Activated naive CD4-positive, alpha-beta T cell treated with anti-CD3 and anti-CD28 coated beads, Interleukin-2, amount 10 ng/mL, durations not matched to agents 7 days and 5 days (primary cell): ENCODE measurements around the gene ZBTB18.
"Not testable (repeated sequence)": the region's sequence is repeated elsewhere in the genome, so short reads cannot be mapped to it uniquely, and the experiment has no call there.

Experiments
- CTCF ChIA-PET: fragments of 350-600 bp; sonication (Branson Sonifier 250); formaldehyde crosslinking; loops from one replicate; lab custom pipeline; 2021; ENCODE audit warnings: antibody characterized with exemption; lab: Charles Lee
- DNase-seq: peaks from one replicate; pipeline ENCODE4 v3.0.0-alpha.2; 2020
- H3K27ac Mint-ChIP-seq: one replicate; pipeline ENCODE4 v1.8.0; 2021; ENCODE audit warnings: mild to moderate bottlenecking, moderate library complexity, mixed read lengths
- H3K27me3 Mint-ChIP-seq: one replicate; pipeline ENCODE4 v1.8.0; 2021; ENCODE audit warnings: mild to moderate bottlenecking, mixed read lengths
- H3K36me3 Mint-ChIP-seq: one replicate; pipeline ENCODE4 v1.8.0; 2021; ENCODE audit warnings: mixed read lengths
- H3K4me1 Mint-ChIP-seq: one replicate; pipeline ENCODE4 v1.8.0; 2021; ENCODE audit warnings: mixed read lengths
- H3K4me3 Mint-ChIP-seq: one replicate; pipeline ENCODE4 v1.8.0; 2021; ENCODE audit warnings: mild to moderate bottlenecking, moderate library complexity, mixed read lengths
- H3K9me3 Mint-ChIP-seq: one replicate; pipeline ENCODE4 v1.8.0; 2021; ENCODE audit warnings: mixed read lengths

The ZBTB18 gene

DNA sequence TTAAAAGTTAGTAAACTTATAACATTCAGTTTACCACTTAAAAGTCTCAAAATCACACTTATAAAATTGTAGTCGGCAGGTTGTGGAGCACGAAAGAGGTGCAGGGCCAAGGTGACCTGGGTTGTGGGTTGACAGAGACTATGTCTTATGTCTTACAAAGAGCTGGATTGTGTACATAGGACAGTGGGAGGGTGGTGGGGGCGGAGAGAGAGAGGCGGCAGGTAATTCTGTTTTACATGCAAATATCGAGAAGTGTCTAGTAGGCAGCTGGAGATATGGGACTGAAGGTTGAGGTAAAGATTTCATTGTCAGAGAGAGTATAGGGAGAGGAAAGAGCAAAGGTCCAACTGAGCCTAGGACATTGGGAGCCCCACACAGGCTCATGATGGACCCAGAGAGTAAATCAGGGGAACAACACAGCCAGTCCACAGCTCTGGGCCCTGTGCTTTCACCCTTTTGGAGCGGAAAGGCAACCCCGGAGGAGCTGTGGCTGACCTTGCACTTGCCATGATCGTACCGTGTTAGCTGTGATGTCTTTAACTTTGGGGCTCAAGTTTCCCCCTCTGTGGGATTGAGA, 28.1 kb upstream of the ZBTB18 start:
- H3K9me3 Mint-ChIP-seq: no peaks in the 10 kb centered on the region
- CTCF ChIA-PET: interaction anchor here (0.5 to 0.6 kb wide), 2 partner anchors 24 to 1426 kb away, joined by 3 read pairs; no protein-coding TSS in a partner anchor
- DNase-seq: no peak
- peaks cover 15% of the 10 kb centered on the region for H3K27me3 Mint-ChIP-seq
- no peaks in the 10 kb centered on the region for H3K36me3 Mint-ChIP-seq
- no peak overlapping the region for H3K27ac Mint-ChIP-seq
- no peak overlapping the region for H3K4me3 Mint-ChIP-seq
- H3K4me1 Mint-ChIP-seq: no peaks in the 10 kb centered on the region

DNA sequence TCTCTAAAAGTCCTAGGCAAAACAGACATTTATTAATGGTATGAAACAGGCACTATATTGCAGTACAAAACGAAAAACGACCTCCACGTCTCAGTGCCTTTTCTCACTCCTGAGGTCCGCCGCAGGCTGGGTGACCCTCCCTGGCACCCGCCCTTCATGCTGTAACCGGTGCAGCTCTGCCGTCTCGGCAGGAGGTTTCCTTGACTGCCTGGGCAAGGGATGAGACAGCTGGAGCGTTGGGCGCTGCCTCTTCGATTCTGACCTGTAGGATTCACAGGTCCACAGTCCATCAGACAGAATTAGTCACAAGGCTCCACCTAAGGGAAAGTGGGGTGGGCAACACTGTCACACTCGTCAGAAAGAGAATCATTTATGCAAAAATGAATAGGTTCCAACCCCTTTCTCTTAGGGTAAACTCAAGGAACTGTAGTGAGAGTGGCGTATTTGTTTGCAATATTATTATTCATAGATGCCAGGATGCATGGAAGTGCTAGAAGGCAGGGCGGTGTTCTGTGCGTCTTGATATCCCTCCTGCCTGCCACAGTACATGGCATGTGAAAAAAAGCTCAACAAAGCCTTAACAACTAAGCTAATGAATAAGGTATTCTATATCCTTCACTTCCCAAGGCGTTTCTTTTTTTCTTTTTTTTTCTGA, 23.5 kb upstream of the ZBTB18 start:
- no peaks in the 10 kb centered on the region for H3K4me1 Mint-ChIP-seq
- no peak overlapping the region for H3K27ac Mint-ChIP-seq
- peaks cover 12% of the 10 kb centered on the region for H3K27me3 Mint-ChIP-seq
- CTCF ChIA-PET: no interaction called here
- H3K9me3 Mint-ChIP-seq: no peaks in the 10 kb centered on the region
- H3K36me3 Mint-ChIP-seq: no peaks in the 10 kb centered on the region
- DNase-seq: no peak
- H3K4me3 Mint-ChIP-seq: no peak overlapping the region

DNA sequence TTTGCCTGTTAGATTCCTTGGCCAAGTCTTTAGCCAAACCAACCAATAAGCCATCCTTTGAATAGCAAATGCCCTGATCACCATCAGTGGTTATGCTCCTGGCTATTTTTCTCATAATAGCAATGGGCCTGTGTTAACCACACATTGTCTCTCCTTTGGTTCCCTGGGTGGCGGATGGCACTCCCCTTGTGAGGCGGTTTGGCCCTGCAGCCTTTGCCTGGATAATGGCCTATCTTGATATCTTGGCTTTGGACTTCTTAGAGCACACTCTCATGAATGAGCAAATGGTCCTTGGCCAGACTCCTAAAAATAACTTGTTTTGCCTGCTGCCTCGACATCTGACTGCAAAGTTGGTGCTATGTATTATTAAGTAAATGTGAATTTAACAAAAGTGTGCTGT, 22.4 kb upstream of the ZBTB18 start:
- CTCF ChIA-PET: no interaction called here
- H3K27me3 Mint-ChIP-seq: peaks cover 12% of the 10 kb centered on the region
- no peak for DNase-seq
- H3K9me3 Mint-ChIP-seq: no peaks in the 10 kb centered on the region
- H3K4me3 Mint-ChIP-seq: no peak overlapping the region
- H3K4me1 Mint-ChIP-seq: no peaks in the 10 kb centered on the region
- no peak overlapping the region for H3K27ac Mint-ChIP-seq
- no peaks in the 10 kb centered on the region for H3K36me3 Mint-ChIP-seq

DNA sequence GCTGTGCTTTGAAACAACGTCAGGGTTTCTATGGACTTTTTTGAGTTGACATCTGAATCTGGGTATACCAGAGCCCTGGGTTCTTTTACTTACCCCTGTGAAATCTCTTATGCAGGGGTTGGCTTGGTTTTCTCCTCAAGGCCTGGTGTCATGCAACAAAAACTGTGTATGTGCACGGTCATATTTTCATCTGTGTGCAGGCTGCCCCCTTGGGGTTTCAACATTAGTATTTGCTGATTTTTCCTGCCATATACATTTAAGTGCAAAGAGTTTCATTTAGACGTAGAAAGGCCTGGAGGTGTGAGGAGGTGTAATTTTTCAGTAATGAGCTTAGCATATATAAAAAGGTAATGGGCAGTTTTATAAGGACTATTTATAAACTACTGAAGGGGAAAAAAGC, 22.0 kb upstream of the ZBTB18 start:
- H3K27me3 Mint-ChIP-seq: peaks cover 12% of the 10 kb centered on the region

DNA sequence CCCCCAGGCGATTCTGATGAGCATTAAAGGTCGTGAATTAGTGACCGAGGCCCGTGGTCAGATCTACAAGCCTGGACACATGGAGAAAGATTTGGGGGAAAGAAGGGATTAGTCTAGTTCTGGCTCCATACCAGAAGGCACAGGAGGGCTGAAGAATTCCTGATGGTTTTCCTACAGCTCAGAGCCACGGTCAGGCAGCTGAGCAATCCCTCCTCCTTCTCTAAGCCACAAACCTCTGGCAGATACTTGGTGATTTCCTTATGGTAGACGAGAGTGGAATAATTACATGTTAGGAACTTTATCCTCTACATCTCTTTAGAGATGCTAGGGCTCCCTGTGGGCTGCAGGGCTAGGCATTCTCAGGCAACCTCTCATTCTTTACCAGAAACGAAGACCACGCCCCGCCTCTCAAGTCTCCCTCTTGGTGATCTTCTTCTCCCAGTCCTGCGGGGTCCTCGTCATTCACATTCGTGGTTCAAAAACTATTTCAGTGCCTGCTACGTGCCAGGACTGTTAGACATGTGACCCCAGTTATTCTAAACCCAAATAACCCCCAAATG, 20.5 kb upstream of the ZBTB18 start:
- Mint-ChIP-seq H3K4me1 (no peaks in the 10 kb centered on the region), H3K9me3 (no peaks in the 10 kb centered on the region), H3K27ac (no peak overlapping the region), H3K27me3 (peaks cover 8% of the 10 kb centered on the region), H3K36me3 (no peaks in the 10 kb centered on the region), H3K4me3 (no peak overlapping the region)
- CTCF ChIA-PET: no interaction called here
- no peak for DNase-seq

More for the DNA sequence above, 22.0 kb upstream of the ZBTB18 start:
- Mint-ChIP-seq H3K4me3 (no peak overlapping the region), H3K4me1 (no peaks in the 10 kb centered on the region), H3K27ac (no peak overlapping the region), H3K36me3 (no peaks in the 10 kb centered on the region), H3K9me3 (no peaks in the 10 kb centered on the region)
- DNase-seq: no peak
- CTCF ChIA-PET: interaction anchor here (0.8 kb wide), 1 partner anchor 207 kb away, joined by 4 read pairs; no protein-coding TSS in a partner anchor

DNA sequence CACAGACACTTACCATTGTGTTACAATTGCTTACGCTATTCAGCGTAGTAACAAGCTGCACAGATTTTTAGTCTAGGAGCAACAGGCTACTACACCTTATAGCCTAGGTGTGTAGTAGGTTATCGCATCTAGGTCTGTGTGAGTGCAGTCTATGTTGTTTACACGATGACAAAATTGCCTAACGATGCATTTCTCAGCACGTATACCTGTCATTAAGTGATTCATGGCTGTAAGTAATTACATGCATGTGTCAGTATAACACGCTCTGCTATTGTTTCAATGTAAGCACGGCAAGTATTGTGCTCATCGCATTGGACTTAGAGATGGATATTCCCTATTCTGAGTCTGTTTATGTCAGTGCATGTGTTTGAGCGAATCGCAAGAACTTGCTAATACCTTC, 15.7 kb upstream of the ZBTB18 start:
- H3K4me3 Mint-ChIP-seq: no peak overlapping the region
- H3K27me3 Mint-ChIP-seq: peaks cover 8% of the 10 kb centered on the region
- no peaks in the 10 kb centered on the region for H3K4me1 Mint-ChIP-seq
- CTCF ChIA-PET: no interaction called here
- no peak overlapping the region for H3K27ac Mint-ChIP-seq
- H3K9me3 Mint-ChIP-seq: no peaks in the 10 kb centered on the region
- H3K36me3 Mint-ChIP-seq: no peaks in the 10 kb centered on the region
- no peak for DNase-seq

DNA sequence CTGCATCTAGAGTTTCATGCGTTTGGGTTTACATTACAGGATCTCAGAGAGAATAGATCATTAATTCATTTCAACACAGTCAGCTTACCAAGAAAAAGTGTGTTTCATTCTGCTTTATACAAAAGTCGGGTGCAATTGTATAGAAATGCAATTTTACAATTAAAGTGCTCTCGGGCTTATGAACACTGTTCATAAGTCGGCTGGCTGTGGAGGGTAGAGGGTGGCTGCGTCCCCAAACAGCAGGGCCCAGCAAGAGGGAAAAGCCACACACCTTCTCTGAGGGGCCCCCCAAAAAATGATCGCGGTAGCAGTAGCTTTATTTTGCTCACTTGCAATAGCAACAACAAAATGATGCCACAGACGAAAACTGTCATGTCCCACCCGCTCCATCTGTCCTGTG, 13.8 kb upstream of the ZBTB18 start:
- no peak for DNase-seq
- no peaks in the 10 kb centered on the region for H3K4me1 Mint-ChIP-seq
- H3K36me3 Mint-ChIP-seq: no peaks in the 10 kb centered on the region
- CTCF ChIA-PET: interaction anchor here (1.2 kb wide), 1 partner anchor 31 kb away, joined by 3 read pairs; no protein-coding TSS in a partner anchor
- no peak overlapping the region for H3K27ac Mint-ChIP-seq
- H3K27me3 Mint-ChIP-seq: peaks cover 8% of the 10 kb centered on the region
- H3K4me3 Mint-ChIP-seq: no peak overlapping the region
- H3K9me3 Mint-ChIP-seq: no peaks in the 10 kb centered on the region

DNA sequence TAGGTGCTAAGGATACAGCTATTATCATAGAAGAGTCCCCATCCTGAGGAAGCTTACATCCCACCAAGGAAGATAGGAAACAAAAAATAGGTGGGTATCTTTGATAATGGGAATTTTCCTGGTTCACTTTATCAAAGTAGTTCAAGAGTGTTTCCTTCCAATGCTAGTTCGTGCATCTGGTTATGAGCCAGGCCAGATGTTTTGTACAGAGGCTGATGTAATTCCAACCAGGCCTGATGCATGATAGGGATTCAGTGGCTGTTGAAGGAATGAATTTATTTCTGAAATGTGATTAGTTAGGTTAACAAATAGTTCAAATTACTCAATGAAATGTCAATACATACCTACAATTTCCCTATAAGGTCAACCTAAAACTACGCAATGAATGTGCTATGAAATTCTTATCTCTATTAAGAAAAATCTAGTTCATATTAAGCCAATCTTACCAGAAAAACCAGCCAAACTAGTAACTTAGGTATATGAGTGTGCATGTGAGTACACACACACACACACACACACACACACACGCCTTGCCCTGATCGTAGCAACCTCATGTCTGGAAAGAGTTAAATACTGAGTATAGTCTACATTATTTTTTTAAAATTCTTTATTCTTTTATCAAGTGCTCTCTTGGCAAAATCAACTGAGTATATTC, 9.5 kb upstream of the ZBTB18 start:
- H3K27me3 Mint-ChIP-seq: peaks cover 8% of the 10 kb centered on the region
- no peak overlapping the region for H3K4me3 Mint-ChIP-seq
- DNase-seq: no peak
- H3K4me1 Mint-ChIP-seq: peaks cover 9% of the 10 kb centered on the region
- H3K9me3 Mint-ChIP-seq: no peaks in the 10 kb centered on the region
- H3K27ac Mint-ChIP-seq: no peak overlapping the region
- CTCF ChIA-PET: no interaction called here
- H3K36me3 Mint-ChIP-seq: no peaks in the 10 kb centered on the region

DNA sequence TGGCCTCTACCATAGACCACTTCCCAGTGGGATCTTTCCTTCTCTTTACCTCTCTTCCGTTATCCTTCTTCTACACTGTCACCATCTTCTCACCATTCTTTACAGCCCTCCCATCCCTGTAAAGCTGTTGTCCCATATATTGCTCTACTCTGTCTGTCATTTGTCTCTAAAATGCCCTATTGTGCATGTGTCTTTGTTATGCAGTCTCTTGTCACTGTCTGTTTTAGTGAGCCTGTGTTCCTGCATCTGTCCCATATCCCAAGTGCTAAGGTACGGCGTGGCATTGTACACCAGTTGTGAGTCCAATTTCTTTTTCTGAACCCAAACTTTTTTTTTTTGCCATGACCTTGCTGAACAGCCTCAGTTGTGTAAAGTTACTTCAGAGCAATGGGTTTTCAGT, 8.8 kb upstream of the ZBTB18 start:
- no peak for DNase-seq
- Mint-ChIP-seq H3K9me3 (no peaks in the 10 kb centered on the region), H3K4me3 (no peak overlapping the region), H3K27ac (no peak overlapping the region), H3K27me3 (peaks cover 6% of the 10 kb centered on the region), H3K36me3 (no peaks in the 10 kb centered on the region), H3K4me1 (peaks cover 16% of the 10 kb centered on the region)
- CTCF ChIA-PET: no interaction called here

DNA sequence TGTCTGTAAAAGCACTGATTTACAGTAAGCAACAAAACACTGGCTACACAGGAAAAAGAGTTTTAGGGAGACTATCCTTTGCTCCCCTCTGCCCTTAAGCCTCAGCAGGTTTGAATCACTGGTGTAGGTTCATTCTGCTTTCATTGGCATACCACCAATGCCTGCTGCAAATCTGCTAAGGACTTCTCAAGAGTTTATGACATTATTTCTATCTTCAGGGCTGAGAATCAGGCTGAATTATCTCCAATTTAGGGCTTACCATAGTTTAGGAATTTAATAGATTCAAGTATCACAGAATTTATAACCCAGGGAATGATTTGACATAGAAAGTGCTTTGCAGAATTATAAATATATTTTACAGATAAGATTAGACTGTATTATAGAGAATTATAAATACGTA, 6.7 kb upstream of the ZBTB18 start:
- no peak for DNase-seq
- no peak overlapping the region for H3K27ac Mint-ChIP-seq
- H3K9me3 Mint-ChIP-seq: no peaks in the 10 kb centered on the region
- CTCF ChIA-PET: no interaction called here
- no peak overlapping the region for H3K4me3 Mint-ChIP-seq
- peaks cover 18% of the 10 kb centered on the region for H3K4me1 Mint-ChIP-seq
- H3K27me3 Mint-ChIP-seq: peaks cover 6% of the 10 kb centered on the region
- H3K36me3 Mint-ChIP-seq: peaks cover under 1% of the 10 kb centered on the region

DNA sequence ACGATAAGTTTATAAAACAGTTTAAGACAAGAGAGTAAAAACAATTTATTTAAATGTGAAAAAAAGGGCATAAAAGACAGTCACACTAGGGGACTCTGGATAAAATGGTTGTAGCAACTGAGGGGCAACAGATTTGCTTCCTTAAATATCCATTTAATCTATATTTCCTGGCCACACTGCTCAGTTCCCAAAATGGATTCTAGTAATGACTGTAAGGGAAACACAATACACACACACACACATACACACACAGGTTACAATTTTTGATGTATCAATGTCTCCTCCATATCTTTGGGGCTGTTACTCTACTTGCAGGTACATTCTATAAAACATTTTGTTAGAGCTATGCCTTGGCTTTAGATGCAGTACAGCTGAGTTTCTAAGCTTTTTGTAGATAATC, 4.8 kb upstream of the ZBTB18 start:
- CTCF ChIA-PET: interaction anchor here (0.6 kb wide), 1 partner anchor 224 kb away, joined by 3 read pairs; no protein-coding TSS in a partner anchor
- Mint-ChIP-seq H3K4me3 (peak overlapping the region; percentile 93), H3K27ac (peak overlapping the region; percentile 99)

DNA sequence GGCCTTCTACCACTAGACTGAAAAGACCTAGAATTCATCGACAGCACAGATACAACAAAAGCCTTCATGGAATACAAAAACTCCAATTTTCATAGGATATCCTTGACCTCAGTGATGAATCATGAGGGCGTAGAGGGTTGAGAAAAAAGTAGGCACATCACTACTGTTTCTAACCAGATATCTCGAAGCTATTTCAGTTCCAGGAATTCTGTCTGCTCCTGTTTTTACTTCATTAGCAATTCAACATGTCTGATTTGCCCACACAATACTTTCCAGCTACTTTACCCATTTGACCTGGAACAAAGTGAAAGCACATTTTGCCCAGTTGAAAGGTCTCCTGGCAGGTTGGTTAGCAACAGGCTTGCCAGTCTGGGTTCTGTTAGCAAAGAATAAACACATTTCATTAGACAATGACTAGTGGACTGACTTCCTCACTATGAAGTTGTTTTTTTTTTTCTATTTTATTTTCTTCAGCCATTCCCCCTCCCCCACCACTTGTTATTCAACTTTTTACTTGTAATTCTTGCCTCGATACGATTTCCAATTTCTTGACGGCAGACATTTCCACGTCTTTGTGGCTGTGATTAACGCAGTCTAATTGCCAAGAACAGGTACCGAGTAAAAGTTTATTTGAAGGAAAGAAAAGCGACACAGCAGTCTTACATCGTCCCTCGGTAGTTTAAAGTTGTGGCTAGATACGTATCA, 4.0 kb upstream of the ZBTB18 start:
- Mint-ChIP-seq H3K36me3 (peaks cover 12% of the 10 kb centered on the region), H3K4me1 (peaks cover 18% of the 10 kb centered on the region), H3K9me3 (no peaks in the 10 kb centered on the region), H3K27ac (peak overlapping the region; percentile 99), H3K4me3 (peak overlapping the region; percentile 93), H3K27me3 (peaks cover 13% of the 10 kb centered on the region)
- CTCF ChIA-PET: interaction anchor here (0.7 to 0.8 kb wide), 3 partner anchors 24 to 793 kb away, joined by 3 to 4 read pairs (median 3); no protein-coding TSS in a partner anchor
- no peak for DNase-seq

More for the DNA sequence above, 4.8 kb upstream of the ZBTB18 start:
- not testable (repeated sequence) for H3K9me3 Mint-ChIP-seq, DNase-seq
- peaks cover 12% of the 10 kb centered on the region for H3K36me3 Mint-ChIP-seq
- peaks cover 13% of the 10 kb centered on the region for H3K27me3 Mint-ChIP-seq
- peaks cover 18% of the 10 kb centered on the region for H3K4me1 Mint-ChIP-seq

DNA sequence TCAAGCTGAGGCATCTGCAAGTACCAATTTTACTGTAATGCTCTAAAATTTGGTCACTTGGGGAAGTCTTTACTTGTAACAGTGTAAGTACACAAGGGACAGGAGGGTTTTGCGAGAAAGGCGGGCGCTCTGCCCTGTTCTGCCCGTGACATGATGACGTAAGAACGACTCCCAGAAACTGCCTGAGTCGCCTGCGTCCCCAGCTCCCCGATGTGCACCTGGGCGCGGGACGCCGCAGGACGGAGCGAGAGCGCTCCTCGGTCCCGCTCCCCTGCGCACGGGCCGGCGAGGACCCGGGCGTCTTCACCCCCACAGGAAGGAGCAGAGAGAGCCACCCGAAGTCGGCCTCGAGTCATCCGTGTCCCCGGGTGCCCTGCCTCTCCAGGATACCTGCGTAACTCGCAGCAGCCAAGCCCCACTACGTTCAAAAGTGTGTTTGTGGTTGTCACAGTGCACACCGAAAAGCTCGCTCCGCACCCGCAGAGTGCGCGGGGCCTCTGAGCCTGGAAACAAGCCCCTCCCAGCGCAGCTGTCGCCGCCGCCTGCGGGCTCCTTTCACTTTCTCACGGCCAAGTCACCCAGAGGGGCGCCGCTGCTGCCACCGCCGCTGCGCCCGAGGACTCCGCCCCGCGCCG, 3.3 kb upstream of the ZBTB18 start:
- Mint-ChIP-seq H3K9me3 (no peaks in the 10 kb centered on the region), H3K4me1 (peaks cover 18% of the 10 kb centered on the region), H3K27ac (peak overlapping the region; percentile 99), H3K36me3 (peaks cover 12% of the 10 kb centered on the region), H3K4me3 (peak overlapping the region; percentile 93), H3K27me3 (peaks cover 13% of the 10 kb centered on the region)
- CTCF ChIA-PET: interaction anchor here (0.6 kb wide), 1 partner anchor 387 kb away, joined by 3 read pairs; no protein-coding TSS in a partner anchor
- DNase-seq: no peak
